ENCODE results near the gene CHD9.

CHD9 gene

GRCh38 chr16:53235851-53236250, 181.1 kb downstream of the CHD9 start:
- Histone ChIP-seq H3K36me3 (ENCODE audit: low read length) (peaks cover 26% of the 10 kb centered on the region; the same call in 1 of the 2 replicates), H2AFZ (ENCODE audit: low read depth, low read length, severe bottlenecking) (no peak overlapping the region), H3K9ac (ENCODE audit: low read length) (no peak overlapping the region), H3K9me3 (ENCODE audit: insufficient read depth, low read length) (no peaks in the 10 kb centered on the region), H3K9me2 (replicated peaks; ENCODE audit: insufficient read depth, low read length) (no peaks in the 10 kb centered on the region), H3K4me2 (ENCODE audit: low read depth, low read length, poor library complexity, severe bottlenecking) (no peak overlapping the region), H3K79me2 (ENCODE audit: insufficient read depth, low read length) (no peaks in the 10 kb centered on the region), H3F3A (ENCODE audit: insufficient read depth) (peaks cover 4% of the 10 kb centered on the region; the same call in 1 of the 2 replicates), H4K20me1 (ENCODE audit: low read depth, low read length) (no peaks in the 10 kb centered on the region), H3K27ac (ENCODE audit: low read depth, low read length) (no peak overlapping the region), H3K27me3 (ENCODE audit: low read length) (no peaks in the 10 kb centered on the region), H3K4me3 (ENCODE audit: insufficient read depth, low read length, poor library complexity, severe bottlenecking) (no peak overlapping the region)
- TF ChIP-seq CTCF (IDR thresholded peaks at IDR 0.05; ENCODE audit: insufficient read depth, low read length, poor library complexity, severe bottlenecking), result no peak
- TF ChIP-seq EZH2phosphoT487 (conservative IDR thresholded peaks at IDR 0.05; ENCODE audit: low read length), result no peak

GRCh38 chr16:53249331-53249730, 194.5 kb downstream of the CHD9 start:
- H3K9me2 ChIP-seq (replicated peaks; ENCODE audit: insufficient read depth, low read length), result no peaks in the 10 kb centered on the region
- peaks cover 51% of the 10 kb centered on the region for H3K36me3 ChIP-seq (ENCODE audit: low read length)
- no peaks in the 10 kb centered on the region for H3K79me2 ChIP-seq (ENCODE audit: insufficient read depth, low read length)
- TF ChIP-seq EZH2phosphoT487 (conservative IDR thresholded peaks at IDR 0.05; ENCODE audit: low read length) (no peak), CTCF (IDR thresholded peaks at IDR 0.05; ENCODE audit: insufficient read depth, low read length, poor library complexity, severe bottlenecking) (no peak)
- no peaks in the 10 kb centered on the region; the same call in 1 of the 2 replicates for H3F3A ChIP-seq (ENCODE audit: insufficient read depth)
- H4K20me1 ChIP-seq (ENCODE audit: low read depth, low read length), result no peaks in the 10 kb centered on the region
- H3K4me2 ChIP-seq (ENCODE audit: low read depth, low read length, poor library complexity, severe bottlenecking), result no peak overlapping the region
- H3K9me3 ChIP-seq (ENCODE audit: insufficient read depth, low read length), result no peaks in the 10 kb centered on the region
- H3K4me3 ChIP-seq (ENCODE audit: insufficient read depth, low read length, poor library complexity, severe bottlenecking), result no peak overlapping the region
- no peak overlapping the region for H3K27ac ChIP-seq (ENCODE audit: low read depth, low read length)
- H3K9ac ChIP-seq (ENCODE audit: low read length), result no peak overlapping the region
- no peaks in the 10 kb centered on the region for H3K27me3 ChIP-seq (ENCODE audit: low read length)
- no peak overlapping the region for H2AFZ ChIP-seq (ENCODE audit: low read depth, low read length, severe bottlenecking)

- Histone ChIP-seq H3F3A (ENCODE audit: insufficient read depth) (no peaks in the 10 kb centered on the region), H3K4me3 (ENCODE audit: insufficient read depth, low read length, poor library complexity, severe bottlenecking) (no peak overlapping the region), H3K36me3 (ENCODE audit: low read length) (peaks cover 16% of the 10 kb centered on the region; the same call in 1 of the 2 replicates), H3K27me3 (ENCODE audit: low read length) (no peaks in the 10 kb centered on the region), H4K20me1 (ENCODE audit: low read depth, low read length) (no peaks in the 10 kb centered on the region), H2AFZ (ENCODE audit: low read depth, low read length, severe bottlenecking) (no peak overlapping the region), H3K9me3 (ENCODE audit: insufficient read depth, low read length) (no peaks in the 10 kb centered on the region), H3K4me2 (ENCODE audit: low read depth, low read length, poor library complexity, severe bottlenecking) (no peak overlapping the region), H3K9me2 (replicated peaks; ENCODE audit: insufficient read depth, low read length) (no peaks in the 10 kb centered on the region), H3K27ac (ENCODE audit: low read depth, low read length) (no peak overlapping the region), H3K79me2 (ENCODE audit: insufficient read depth, low read length) (no peaks in the 10 kb centered on the region), H3K9ac (ENCODE audit: low read length) (no peak overlapping the region)
- TF ChIP-seq CTCF (IDR thresholded peaks at IDR 0.05; ENCODE audit: insufficient read depth, low read length, poor library complexity, severe bottlenecking), result no peak
- TF ChIP-seq EZH2phosphoT487 (conservative IDR thresholded peaks at IDR 0.05; ENCODE audit: low read length), result no peak
These were observed 202.2 kb downstream of the CHD9 start for GRCh38 chr16:53257001-53257400.
